Glomerular visceral epithelial cell (primary cell): ENCODE data around the gene RAB33B.
"Not testable (repeated sequence)": the region's sequence is repeated elsewhere in the genome, so short reads cannot be mapped to it uniquely, and the experiment has no call there.

Experiments used
- DNase-seq: peaks from one replicate; pipeline ENCODE4 v3.0.0-alpha.2; 2016; ENCODE audit errors: extremely low spot score

RAB33B gene

DNA sequence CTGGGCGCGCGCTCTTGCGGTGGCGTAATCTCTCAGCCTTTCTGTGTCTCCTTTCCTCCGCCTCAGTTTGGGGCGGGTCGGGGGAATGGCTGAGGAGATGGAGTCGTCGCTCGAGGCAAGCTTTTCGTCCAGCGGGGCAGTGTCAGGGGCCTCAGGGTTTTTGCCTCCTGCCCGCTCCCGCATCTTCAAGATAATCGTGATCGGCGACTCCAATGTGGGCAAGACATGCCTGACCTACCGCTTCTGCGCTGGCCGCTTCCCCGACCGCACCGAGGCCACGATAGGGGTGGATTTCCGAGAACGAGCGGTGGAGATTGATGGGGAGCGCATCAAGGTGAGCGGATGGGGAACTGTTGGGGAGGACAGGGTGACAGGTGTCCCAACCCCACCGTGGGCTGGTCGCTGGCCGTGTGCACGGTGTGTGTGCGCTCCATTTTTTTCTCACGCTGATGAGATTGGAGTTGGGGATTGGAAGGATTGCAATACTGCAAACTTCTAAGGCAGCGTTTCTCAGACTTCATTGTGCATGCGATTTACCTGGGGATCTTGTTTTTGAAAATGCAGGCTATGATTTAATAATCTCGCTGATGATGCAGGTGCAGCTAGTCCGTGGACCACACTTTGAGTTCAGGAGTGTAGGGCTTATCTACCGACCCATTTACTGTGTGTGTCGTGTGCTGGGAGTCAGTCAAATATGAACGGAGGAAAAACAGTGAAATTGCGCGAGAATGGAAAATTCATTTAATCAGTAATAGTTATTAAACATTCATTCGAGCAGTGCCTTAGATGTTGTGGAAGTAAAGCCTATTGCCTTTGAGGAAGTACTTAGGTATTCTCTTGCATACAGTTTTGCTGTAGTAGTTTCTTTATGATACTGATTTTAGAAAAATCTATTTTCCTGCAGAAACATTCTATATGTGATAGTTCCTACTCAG, at the start of gene RAB33B:
TSS of gene RAB33B (plus strand) at position 11 of the 935 bp plus-strand sequence. CDS start at position 86, 75 bp downstream.
- no peak for DNase-seq

DNA sequence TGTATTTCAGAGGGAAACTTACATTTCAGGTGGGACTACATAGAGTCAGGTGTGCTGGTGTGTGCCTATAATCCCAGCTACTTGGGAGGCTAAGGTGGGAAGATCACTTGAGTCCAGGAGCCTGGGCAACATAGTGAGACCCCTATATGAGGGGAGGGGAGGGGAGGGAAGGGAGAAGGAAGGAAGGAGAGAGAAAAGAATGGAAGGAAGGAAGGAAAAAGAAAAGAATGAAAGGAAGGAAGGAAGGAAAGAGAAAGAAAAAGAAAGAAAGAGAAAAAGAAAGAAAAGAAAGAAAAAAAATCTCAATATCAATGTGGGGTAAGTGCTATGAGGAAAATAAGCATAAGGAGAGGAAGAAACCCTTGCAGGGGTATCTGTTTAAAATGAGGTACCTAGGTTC, 43.6 kb upstream of the RAB33B start:
- DNase-seq = no peak

DNA sequence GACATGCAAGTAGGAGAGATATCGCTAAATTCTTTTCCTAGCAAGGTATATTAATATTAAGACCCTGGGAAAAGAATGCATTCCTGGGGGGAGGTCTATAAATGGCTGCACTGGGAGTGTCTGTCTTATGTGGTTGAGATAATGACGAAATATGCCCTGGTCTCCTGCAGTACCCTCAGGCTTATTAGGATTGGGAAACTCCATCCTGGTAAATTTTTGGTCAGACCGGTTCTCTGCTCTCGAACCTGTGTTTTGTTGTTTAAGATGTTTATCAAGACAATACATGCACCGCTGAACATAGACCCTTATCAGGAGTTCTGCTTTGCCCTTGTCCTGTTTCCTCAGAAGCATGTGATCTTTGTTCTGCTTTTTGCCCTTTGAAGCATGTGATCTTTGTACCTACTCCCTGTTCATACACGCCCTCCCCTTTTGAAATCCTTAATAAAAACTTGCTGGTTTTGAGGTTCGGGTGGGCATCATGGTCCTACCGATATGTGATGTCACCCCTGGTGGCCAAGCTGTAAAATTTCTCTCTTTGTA, 39.2 kb upstream of the RAB33B start:
- not testable (repeated sequence) for DNase-seq

DNA sequence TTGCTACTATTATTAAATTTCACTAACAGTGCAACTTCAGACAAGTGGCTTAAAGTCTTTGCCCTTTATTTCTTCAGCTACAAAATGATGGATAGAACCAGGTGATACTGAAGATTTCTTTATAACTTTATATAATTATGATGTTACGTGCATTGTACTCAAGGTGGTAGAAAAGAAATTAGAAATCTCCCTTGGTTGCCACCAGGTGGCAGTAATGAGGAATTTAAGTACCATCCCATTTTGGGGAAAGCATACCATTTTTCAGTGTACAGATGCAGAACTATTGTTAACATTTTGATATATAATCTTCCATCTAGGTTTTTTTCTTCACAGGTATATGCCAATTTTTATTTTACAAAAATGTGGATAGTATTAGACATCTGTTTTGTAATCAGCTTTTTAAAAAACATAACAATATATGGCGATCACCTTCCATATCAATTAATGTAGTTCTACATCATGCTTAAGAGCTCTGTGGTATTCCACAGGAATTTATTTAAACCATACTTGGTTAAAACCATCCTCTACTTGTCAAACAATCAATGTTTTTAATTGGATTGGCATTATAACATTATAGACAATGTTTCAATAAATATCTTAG, 37.7 kb upstream of the RAB33B start:
- peak; percentile 56 for DNase-seq

DNA sequence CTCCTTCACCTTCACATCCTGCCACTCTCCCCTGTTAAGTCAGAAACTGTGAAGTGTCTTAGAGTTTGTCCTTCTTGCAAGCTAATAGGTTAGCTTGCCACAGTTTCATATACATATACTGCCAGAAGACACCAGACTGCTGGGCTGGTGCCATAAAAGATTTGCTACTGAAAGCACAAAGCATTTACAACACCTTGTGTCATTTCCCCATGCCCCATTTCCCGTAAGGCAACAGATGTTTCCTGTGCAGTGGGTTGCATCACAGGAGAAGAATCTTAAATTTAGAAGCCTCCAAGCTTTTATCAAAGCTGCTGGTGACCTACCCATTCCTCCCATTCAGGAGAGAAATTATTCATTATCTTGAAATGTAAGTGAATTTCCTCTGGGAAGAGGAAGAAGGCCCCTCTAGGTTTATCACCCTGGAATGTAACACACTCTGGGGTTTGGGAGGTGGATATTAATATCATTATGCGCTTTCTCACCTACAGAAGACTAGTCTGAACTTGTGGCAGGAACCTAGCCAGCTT, 34.5 kb upstream of the RAB33B start:
- peak; percentile 54 for DNase-seq

DNA sequence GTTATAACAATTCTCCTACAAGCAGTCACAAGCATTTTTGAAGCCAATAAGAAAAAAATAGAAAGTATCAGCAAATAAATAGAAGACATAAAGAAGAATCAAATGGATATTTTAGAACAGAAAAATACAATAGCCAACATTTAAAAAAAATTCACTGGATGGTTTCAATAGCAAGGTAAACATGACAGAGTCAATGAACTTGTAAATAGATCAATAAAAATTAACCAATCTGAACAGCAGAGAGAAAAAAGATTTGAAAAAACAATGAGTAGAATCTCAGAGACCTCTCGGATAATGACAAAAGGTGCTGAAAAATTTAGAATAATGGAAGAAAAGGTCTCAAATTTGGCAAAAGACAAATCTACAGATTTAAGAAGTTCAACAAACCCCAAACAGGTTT, 33.3 kb upstream of the RAB33B start:
- DNase-seq = no peak

DNA sequence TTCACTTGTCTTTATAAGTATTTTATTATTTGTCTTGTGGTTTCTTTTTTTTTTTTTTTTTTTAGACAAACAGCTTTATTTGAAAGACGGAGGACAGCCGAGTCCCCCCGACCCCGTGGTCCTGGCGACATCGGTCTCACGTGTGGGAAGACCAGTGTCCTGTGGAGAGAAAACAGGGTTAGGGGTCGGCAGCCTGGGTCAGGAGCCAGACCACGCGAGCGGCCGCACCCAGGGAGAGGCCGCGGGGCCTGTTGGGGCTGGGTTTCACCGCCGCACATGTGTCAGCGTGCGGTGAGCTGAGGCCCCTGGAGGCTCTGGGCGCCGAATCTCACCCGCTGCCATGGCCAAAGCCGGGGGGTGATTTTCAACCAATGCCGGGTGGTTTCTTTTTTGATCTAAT, 17.8 kb upstream of the RAB33B start:
- DNase-seq = no peak

DNA sequence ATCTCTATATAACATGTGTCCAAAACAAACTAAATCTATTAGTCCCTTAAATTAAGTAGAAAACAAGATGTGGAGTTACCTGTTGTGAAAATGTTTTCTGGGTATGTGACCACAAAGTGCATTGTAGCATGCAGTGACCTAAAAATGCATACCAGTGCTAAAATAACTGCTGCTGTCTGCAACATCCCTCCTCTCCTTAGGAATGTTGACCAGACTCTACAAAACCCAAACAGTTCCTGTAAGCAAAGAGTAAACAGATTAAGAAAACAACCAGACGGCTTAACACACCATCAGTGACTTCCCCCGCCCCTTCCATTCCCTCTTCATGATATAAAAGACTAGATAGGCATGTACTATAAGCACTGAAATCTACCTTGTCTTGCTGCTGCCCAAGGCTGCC, 15.8 kb upstream of the RAB33B start:
- DNase-seq = no peak

DNA sequence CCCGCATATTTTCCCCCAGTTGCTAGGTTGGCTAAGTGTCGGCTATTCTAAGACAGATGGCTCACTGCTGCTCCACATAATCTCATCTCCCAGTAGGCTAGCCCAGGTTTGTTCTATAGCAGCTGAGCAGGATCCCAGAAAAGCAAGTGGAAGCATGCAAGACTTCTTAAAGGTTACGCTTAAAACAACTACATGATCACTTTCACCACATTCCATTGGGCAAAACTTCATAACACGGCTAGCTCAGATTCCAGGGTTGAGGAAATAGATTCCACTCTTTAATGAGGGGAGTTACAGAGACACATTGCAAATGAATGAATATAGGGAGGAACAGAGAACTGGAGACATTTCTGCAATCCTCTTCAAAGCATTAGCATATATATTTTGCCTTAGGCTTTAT, 12.9 kb upstream of the RAB33B start:
- DNase-seq = no peak

DNA sequence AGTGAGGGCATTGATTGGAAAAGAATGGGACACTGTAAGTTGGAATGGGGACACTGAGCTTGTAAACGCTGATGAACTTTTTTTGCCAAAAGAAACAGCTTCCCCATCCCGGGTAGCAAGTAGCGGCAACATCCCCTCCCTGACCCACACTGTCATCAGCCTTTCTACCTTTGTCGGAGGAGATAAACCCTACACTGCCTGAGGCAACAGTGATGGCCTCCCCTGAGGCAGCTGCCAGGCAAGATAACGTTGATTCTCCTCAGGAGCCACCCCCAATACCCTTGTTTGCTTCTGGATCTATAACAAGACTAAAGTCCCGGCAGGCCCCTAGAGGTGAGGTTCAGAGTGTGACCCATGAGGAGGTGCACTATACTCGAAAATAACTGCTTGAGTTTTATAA, 10.3 kb upstream of the RAB33B start:
- no peak for DNase-seq

DNA sequence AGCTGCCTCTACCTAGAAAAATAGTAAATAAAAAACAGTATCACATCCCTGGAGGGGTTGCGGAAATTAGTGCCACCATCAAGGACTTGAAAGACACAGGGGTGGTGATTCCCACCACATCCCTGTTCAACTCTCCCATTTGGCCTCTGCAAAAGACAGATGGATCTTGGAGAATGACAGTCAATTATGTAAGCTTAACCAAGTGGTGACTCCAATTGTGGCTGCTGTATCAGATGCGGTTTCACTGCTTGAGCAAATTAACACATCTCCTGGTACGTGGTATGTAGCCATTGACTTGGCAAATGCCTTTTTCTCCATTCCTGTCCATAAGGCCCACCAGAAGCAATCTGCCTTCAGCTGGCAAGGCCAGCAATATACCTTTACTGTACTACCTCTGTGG, 9.0 kb upstream of the RAB33B start:
- not testable (repeated sequence) for DNase-seq

DNA sequence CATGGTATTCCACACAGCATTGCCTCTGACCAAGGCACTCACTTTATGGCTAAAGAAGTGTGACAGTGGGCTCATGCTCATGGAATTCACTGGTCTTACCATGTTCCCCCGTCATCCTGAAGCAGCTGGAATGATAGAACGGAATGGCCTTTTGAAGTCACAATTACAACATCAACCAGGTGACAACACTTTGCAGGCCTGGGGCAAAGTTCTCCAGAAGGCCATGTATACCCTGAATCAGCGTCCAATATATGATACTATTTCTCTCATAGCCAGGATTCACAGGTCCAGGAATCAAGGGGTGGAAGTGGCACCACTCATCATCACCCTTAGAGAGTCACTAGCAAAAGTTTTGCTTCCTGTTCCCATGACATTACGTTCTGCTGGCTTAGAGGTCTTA, 6.8 kb upstream of the RAB33B start:
- not testable (repeated sequence) for DNase-seq

DNA sequence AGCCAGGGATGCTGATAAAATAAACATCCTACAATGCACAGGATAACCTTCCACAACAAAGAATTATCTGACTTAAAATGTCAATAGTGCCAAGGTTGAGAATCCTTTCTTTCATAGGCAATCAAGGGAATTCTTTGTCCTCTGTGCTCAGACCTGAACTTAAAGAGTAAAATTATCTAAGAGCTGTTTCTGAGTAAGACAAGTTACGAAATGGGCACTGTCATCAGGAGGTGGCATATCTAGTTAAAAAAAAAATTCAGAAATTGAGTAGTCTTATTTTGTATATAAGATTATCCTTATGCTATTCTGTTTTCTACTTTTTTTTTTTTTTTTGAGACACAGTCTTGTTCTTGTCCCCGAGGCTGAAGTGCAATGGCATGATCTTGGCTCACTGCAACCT, 3.3 kb upstream of the RAB33B start:
- DNase-seq = no peak

DNA sequence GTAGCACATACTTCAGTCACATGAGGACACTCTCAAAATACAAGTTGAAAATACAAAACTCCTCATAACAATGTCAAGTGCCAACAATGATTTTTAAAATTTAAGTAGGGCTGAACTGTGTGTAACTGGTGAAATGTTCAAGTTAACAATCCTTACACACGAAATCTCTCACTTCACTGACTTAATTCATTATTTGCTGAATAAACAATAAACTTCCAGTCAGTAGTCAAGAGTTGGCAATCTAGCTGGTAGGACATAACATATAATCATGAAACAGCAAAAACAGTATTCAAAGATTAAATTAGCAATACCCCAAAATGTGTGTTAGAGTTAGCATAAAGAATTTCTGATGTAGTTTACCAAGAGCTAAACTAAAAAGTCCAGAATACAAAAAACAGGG, 1.9 kb upstream of the RAB33B start:
- no peak for DNase-seq

DNA sequence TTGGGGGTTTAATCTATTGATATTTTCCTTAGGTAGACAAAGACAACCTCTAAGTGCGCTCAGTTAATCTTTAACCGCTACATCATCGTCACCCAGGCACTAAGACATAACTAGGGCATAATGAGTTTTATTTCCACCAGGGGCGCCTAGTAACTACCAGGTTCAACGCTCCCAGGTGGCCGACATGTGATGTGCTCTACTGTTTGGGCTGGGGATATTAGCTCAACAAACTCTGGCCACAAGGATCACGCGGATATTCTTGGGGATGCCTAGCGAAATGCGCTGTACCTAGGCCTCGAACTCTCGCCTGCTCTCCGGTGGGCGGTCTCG, 915 bp upstream of the RAB33B start:
- DNase-seq = peak; percentile 86

DNA sequence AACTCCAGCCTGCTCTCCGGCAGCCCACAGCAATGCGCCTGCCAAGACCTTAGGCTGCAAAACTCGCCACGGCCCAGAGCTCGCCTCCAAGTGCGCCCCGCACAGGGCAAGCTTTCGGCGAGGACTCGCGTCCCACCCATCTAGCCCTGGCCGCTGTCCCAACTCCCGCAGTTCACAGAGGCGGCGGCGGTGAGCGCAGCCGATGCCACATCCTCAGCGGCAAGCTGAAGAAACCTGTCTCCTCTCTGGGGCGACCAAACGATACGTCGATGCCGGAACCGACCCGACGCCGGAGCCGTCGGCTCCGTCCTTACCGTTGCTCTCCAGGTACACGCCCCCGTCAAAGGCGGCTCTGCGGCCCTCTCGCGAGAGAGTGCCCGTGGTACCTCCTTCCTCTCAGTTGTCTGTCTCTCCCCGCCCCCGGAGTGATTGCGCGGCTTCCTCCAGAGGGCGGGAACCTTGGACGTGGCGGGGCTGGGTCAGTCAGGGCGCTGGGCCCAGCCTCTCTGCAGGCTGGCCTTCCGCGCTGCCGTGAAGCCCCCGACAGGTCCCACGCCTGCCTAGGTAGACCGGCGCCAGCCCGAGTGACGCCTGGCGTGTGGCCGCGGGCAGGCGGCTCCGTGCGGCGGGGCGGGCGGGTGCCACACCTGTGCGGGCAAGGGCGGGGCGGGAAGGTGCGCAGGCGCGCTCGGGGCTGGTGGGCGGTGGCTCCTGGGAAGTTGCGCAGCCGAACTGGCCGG, 380 bp upstream of the RAB33B start:
- peak; percentile 97 for DNase-seq

DNA sequence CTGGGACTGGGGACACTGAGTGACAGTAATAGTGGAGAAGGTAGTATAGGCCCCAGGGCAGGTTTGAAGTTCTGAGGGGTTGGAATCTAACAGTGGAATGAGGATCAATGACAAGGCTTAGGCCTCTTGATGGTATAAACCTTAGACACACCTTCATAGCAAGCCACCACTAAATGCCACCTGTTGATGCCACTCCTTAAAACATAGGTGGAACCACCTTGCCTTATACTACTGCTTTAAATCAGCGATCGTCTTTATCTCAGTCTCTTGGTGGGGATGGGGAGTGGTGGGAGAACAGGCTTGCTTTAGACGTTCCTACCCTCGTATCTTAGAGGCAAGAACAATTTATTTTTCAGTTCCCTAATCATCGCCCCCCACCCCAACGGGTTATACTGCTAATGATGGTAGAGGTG, 1.2 kb downstream of the RAB33B start:
- no peak for DNase-seq

DNA sequence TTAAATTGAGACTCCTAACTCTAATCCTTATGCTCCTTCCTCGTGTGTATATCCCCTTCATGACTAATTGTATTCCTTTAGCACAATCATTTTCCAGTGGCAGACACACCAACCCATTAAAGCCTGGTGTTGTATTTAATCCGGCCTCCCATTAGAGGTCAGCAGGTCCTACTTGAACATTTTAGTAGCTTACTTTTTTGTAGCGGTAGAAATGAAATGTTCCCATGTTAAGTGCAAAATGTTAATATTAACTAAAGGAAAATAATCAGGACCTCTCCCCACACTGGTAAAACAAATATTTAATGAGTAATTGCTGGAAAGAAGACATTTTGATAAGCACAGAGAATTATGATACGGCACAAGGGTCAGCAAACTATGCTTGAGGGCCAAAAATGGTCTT, 3.4 kb downstream of the RAB33B start:
- DNase-seq = no peak

DNA sequence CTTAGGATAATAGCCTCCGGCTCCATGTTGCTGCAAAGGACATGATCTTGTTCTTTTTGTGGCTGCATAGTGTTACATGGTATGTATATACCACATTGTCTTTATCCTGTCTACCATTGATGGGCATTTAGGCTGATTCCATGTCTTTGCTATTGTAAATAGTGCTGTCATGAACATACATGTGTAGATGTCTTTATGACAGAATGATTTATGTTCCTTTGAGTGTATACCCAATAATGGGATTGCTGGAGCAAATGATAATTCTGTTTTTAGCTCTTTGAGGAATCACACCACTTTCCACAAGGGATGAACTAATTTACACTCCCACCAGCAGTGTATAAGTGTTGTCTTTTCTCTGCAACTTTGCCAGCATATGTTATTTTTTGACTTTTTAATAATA, 4.6 kb downstream of the RAB33B start:
- DNase-seq = no peak

DNA sequence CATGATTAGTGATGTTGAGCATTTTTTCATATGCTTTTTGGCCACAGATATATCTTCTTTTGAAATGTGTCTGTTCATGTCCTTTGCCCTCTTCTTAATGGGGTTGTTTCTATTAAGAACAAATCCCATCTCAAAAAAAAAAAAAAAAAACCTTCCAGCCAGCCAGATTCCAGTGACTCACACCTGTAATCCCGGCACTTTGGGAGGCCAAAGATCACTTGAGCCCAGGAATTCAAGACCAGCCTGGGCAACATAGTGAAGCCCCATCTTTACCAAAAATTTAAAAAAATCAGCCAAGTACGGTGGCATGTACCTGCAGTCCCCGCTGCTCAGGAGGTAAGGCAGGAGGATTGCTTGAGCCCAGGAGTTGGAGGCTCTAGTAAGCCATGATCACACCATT, 5.1 kb downstream of the RAB33B start:
- DNase-seq = peak; percentile 37

DNA sequence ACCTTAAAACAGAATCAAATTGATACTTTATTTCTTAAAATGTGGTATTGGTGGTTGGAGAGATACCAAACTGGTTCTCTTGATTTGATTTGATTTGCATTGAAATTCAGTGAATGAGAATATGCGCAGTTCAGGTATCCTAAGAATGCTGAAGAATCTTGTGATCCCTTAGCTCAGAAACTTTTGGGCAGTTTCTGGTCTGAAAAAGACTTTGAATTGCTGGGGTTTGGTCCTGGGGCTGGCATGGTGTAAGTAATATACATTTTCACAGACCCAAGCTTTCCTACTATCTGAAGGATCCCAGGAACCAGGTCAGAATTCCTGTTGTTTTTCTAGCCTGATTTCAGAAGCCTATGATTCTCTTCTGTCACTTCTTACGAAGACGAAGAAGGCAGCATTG, 6.6 kb downstream of the RAB33B start:
- DNase-seq = no peak

DNA sequence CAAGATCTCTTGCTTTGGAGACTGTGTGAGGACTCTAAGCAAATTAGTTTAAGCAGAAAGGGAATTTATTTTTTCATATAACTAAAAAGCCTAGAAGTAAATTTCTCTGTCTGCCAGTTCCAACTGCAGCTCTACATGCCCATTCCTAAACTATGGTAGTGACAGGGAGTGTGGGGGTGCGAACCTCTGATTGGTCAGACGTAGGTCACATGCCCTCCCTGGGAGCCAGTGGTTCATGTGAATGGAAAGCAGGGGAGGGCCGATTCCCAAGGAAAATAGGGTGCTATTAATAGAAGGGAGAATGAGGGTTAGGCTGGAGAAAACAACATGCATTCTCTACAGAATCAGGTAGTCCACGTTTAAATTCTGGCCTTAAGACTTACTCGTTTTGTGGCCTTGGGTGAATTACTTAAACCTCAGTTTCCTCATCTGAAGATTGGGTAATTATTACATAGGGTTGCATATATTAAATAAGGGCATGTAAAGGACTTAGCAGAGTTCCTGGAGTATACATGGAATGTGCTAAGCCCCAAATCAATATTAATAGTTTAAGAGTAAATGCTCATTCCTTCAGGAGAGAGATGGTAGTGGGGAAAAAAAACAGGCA, 7.2 kb downstream of the RAB33B start:
- DNase-seq = no peak
